Left cardiac atrium (tissue), 4 donors: ENCODE results near the gene ATXN7. TPM values are rescaled to one million over a fixed set of nuclear protein-coding genes. Genes with fewer than 3 reads are reported as not detected.

Source experiments
- ATAC-seq, 2 donors: fragments of 200-7000 bp; cut with Tn5 transposase; one replicate each; pipeline ENCODE4 v1.9.1; 2020; ENCODE audit warnings: mild to moderate bottlenecking in 2 of 2, moderate library complexity in 2 of 2
- DNase-seq: peaks from one replicate; pipeline ENCODE4 v3.0.0-alpha.2; 2020
- intact Hi-C, 2 donors: fragments of 100-400 bp; cut with DNase I; formaldehyde crosslinking; loops; one replicate each; pipeline versions ENCODE4 v1.14.1 to v1.15.1; 2022 to 2023
- long read RNA-seq: library from polyadenylated mRNA; unstranded; transcript quantifications from one replicate; pipeline ENCODE4 v2.0.0, GENCODE V29; 2021
- total RNA-seq, 2 donors: library from RNA; stranded (reverse); fragmentation: NEBNext Ultra II Directional; extraction: Animal tissue kit (Norgen Biotek cat#: 25700); gene quantifications; one replicate each; pipeline ENCODE4 v1.2.1, GENCODE V29; 2021
- donor health status: DM: no; HTN: yes; CAD: no.
- donor health status: DM: no; HTN: yes; CAD: no; lungs with severe emphysema.
- donor health status: DM: yes; HTN: yes; CAD: no.
- donor health status: Dilated cardiomyopathy.

Gene ATXN7
- total RNA-seq: 10 to 100 TPM; 13.0 to 22.2 TPM
- long read RNA-seq, partial matches to known transcripts: 1 of 3 reads
- long read RNA-seq, other reads (novel, unspliced or antisense): 1 of 3 reads

GRCh38 chr3:63863150-63864007 lies at the start of gene ATXN7, which contains the start of gene THOC7:
TSS of gene ATXN7 (plus strand) at chr3:63863867. CDS start at chr3:63912599, 48,732 bp downstream.
TSS of gene THOC7 (minus strand) at chr3:63863805. CDS start at chr3:63863790, 15 bp downstream.
- DNase-seq: peak; percentile 79
- intact Hi-C loops: no loop called here
- ATAC-seq: peak; percentile 90 to 91

GRCh38 chr3:63814237-63814636 lies 49.4 kb upstream of the ATXN7 start:
- no peak for ATAC-seq
- intact Hi-C loops: no loop called here
- no peak for DNase-seq

- DNase-seq: no peak
- ATAC-seq: no peak
- intact Hi-C loops: loop anchor here in 1 of 2 donors (5.0 kb wide), 1 partner anchor 465 kb away; no protein-coding TSS in a partner anchor
These were observed 46.4 kb upstream of the ATXN7 start for GRCh38 chr3:63817225-63817624.

- intact Hi-C loops: loop anchor here (1.0 to 5.0 kb wide), 2 partner anchors 466 to 467 kb away; no protein-coding TSS in a partner anchor
- DNase-seq: peak; percentile 50
- ATAC-seq: peak; percentile 51 to 63
These were observed 45.2 kb upstream of the ATXN7 start for GRCh38 chr3:63818282-63819150.

GRCh38 chr3:63819151-63819398 lies 44.6 kb upstream of the ATXN7 start, which contains the start of gene C3orf49:
TSS of gene C3orf49 (plus strand) at chr3:63819299. CDS start at chr3:63819472, 173 bp downstream.
- DNase-seq (no peak), ATAC-seq (no peak)
- intact Hi-C loops: loop anchor here in 1 of 2 donors (5.0 kb wide), 1 partner anchor 467 kb away; no protein-coding TSS in a partner anchor

GRCh38 chr3:63824309-63824708 lies 39.4 kb upstream of the ATXN7 start:
- intact Hi-C loops: no loop called here
- ATAC-seq (no peak), DNase-seq (no peak)

GRCh38 chr3:63830526-63830925 lies 33.1 kb upstream of the ATXN7 start:
- DNase-seq (no peak), ATAC-seq (no peak)
- intact Hi-C loops: no loop called here

- ATAC-seq (no peak), DNase-seq (no peak)
- intact Hi-C loops: no loop called here
These were observed 31.3 kb upstream of the ATXN7 start for GRCh38 chr3:63832395-63832794.

GRCh38 chr3:63841704-63842103 lies 22.0 kb upstream of the ATXN7 start:
- intact Hi-C loops: no loop called here
- ATAC-seq (no peak), DNase-seq (no peak)

- no peak for ATAC-seq
- intact Hi-C loops: no loop called here
- DNase-seq: no peak
These were observed 21.5 kb upstream of the ATXN7 start for GRCh38 chr3:63842127-63842526.

GRCh38 chr3:63845215-63845614 lies 18.5 kb upstream of the ATXN7 start:
- DNase-seq: no peak
- ATAC-seq: peak; percentile 53 to 55
- intact Hi-C loops: no loop called here

- DNase-seq (no peak), ATAC-seq (no peak)
- intact Hi-C loops: no loop called here
These were observed 15.8 kb upstream of the ATXN7 start for GRCh38 chr3:63847718-63848450.

GRCh38 chr3:63849175-63849574 lies 14.5 kb upstream of the ATXN7 start:
- ATAC-seq: no peak
- no peak for DNase-seq
- intact Hi-C loops: no loop called here

- intact Hi-C loops: no loop called here
- DNase-seq (no peak), ATAC-seq (no peak)
These were observed 12.4 kb upstream of the ATXN7 start for GRCh38 chr3:63851287-63851686.

GRCh38 chr3:63853106-63853505 lies 10.6 kb upstream of the ATXN7 start:
- intact Hi-C loops: no loop called here
- ATAC-seq: no peak
- no peak for DNase-seq

- ATAC-seq (no peak), DNase-seq (no peak)
- intact Hi-C loops: no loop called here
These were observed 8.2 kb upstream of the ATXN7 start for GRCh38 chr3:63855333-63855940.

- no peak for DNase-seq
- intact Hi-C loops: no loop called here
- no peak for ATAC-seq
These were observed 6.4 kb upstream of the ATXN7 start for GRCh38 chr3:63857311-63857710.

- ATAC-seq (no peak), DNase-seq (no peak)
- intact Hi-C loops: no loop called here
These were observed 2.9 kb upstream of the ATXN7 start for GRCh38 chr3:63860776-63861175.

GRCh38 chr3:63861306-63861705 lies 2.4 kb upstream of the ATXN7 start:
- DNase-seq (no peak), ATAC-seq (no peak)
- intact Hi-C loops: no loop called here
